HCEC 1CT (cell line): ENCODE data around the gene MAP2.

Source experiments
- DNase-seq: peaks from one replicate; pipeline ENCODE4 v3.0.0-alpha.2; 2017

The MAP2 gene

GRCh38 chr2:209753020-209753419, 329.2 kb downstream of the MAP2 start:
- DNase-seq, result no peak

- DNase-seq, result no peak
Observed at GRCh38 chr2:209757163-209757562, 333.3 kb downstream of the MAP2 start.

GRCh38 chr2:209761566-209761965, 337.7 kb downstream of the MAP2 start:
- peak; percentile 57 for DNase-seq

- peak; percentile 86 for DNase-seq
Observed at GRCh38 chr2:209762563-209762962, 338.7 kb downstream of the MAP2 start.

- no peak for DNase-seq
Observed at GRCh38 chr2:209763106-209763505, 339.3 kb downstream of the MAP2 start.

- no peak for DNase-seq
Observed at GRCh38 chr2:209766613-209767012, 342.8 kb downstream of the MAP2 start.

- DNase-seq, result no peak
Observed at GRCh38 chr2:209767316-209767715, 343.5 kb downstream of the MAP2 start.

- no peak for DNase-seq
Observed at GRCh38 chr2:209768557-209768956, 344.7 kb downstream of the MAP2 start.

GRCh38 chr2:209771474-209772289, 347.8 kb downstream of the MAP2 start, which contains the start of gene UNC80:
UNC80 (plus strand) TSS chr2:209771832; CDS start chr2:209772073, 241 bp downstream.
- DNase-seq, result no peak

GRCh38 chr2:209772290-209772685, 348.4 kb downstream of the MAP2 start:
- DNase-seq, result no peak

GRCh38 chr2:209773377-209773776, 349.5 kb downstream of the MAP2 start:
- no peak for DNase-seq
